K562 (cell line): ENCODE measurements around the gene HSD17B11. TPM values are rescaled to one million over a fixed set of nuclear protein-coding genes. Genes with fewer than 3 reads are reported as not detected.
A peak's percentile ranks its signal among the peaks of the same experiment; 100 is the strongest.

Experiments used
- ATAC-seq: fragments of 200-7000 bp; cut with Tn5 transposase; 3 replicates; pipeline ENCODE4 v1.9.1; 2020; ENCODE audit warnings: moderate library complexity
- BruUV-seq: library from RNA; stranded (reverse); fragments of 400-500 nt; replicated peaks from 2 replicates; lab custom pipeline; 2021; lab: Mats Ljungman, UMichigan
- CTCF ChIA-PET: fragments of 300-600 bp; formaldehyde crosslinking; extraction: SDS; loops from one replicate; lab custom pipeline; 2021; ENCODE audit warnings: low intra/inter-chr PET ratio; lab: Yijun Ruan, JAX
- POLR2A ChIA-PET: fragments of 300-600, 350-650 bp; sonication (Branson Sonifier 250); formaldehyde crosslinking; extraction: SDS; loops from one replicate; lab custom pipeline; 2021; ENCODE audit warnings: antibody characterized with exemption, inconsistent platforms; lab: Yijun Ruan, JAX
- DNase-seq, 4 experiments: peaks; one replicate each; pipeline versions ENCODE4 v3.0.0 to v3.0.0-alpha.2; 2011 to 2018; ENCODE audit warnings: low spot score in 3 of 4, mixed read lengths in 3 of 4; ENCODE audit errors: extremely low read depth in 1 of 4
- FAIRE-seq: peaks from 2 replicates; lab custom pipeline; 2011; peaks lifted over from hg19 to GRCh38; lab: Jason Lieb, UNC
- H2AFZ ChIP-seq: 2 replicates; pipeline ENCODE4 v1.6.0; 2011; ENCODE audit warnings: low read depth, low read length, control low read depth, inconsistent platforms
- H3K27ac ChIP-seq: fragments of 200-600 bp; 3 replicates; pipeline ENCODE4 v1.8.0; 2011; ENCODE audit warnings: low read depth, mild to moderate bottlenecking, control low read depth, inconsistent platforms, low read length, moderate library complexity, mixed read lengths; ENCODE audit errors: extremely low read depth
- H3K27me3 ChIP-seq, 2 experiments: fragments of 300-600 bp in 1 of 2; 2 replicates in 1 of 2; 3 replicates in 1 of 2; pipeline versions ENCODE4 v1.6.0 to v1.8.0; 2011; ENCODE audit warnings: inconsistent platforms in 2 of 2, low read length in 2 of 2, mild to moderate bottlenecking in 1 of 2, mixed read lengths in 1 of 2, moderate library complexity in 1 of 2; ENCODE audit not compliant: control insufficient read depth in 2 of 2, insufficient read depth in 2 of 2
- H3K36me3 ChIP-seq: fragments of 300-600 bp; 3 replicates; pipeline ENCODE4 v1.8.0; 2011; ENCODE audit warnings: mild to moderate bottlenecking, low read length, inconsistent platforms; ENCODE audit not compliant: control insufficient read depth, insufficient read depth
- H3K4me1 ChIP-seq, 2 experiments: fragments of 200-600 bp in 1 of 2; replicated peaks in 1 of 2; 2 replicates in 1 of 2; 3 replicates in 1 of 2; pipeline versions ENCODE4 v1.5.1 to v1.8.0; 2011; ENCODE audit warnings: inconsistent platforms in 2 of 2, low read length in 2 of 2, mild to moderate bottlenecking in 1 of 2, mixed read lengths in 1 of 2, moderate library complexity in 1 of 2; ENCODE audit not compliant: control insufficient read depth in 2 of 2, insufficient read depth in 2 of 2
- H3K4me2 ChIP-seq: 2 replicates; pipeline ENCODE4 v1.6.1; 2011; ENCODE audit warnings: low read length, control low read depth, inconsistent platforms, mixed read lengths; ENCODE audit not compliant: insufficient read depth
- H3K4me3 ChIP-seq: fragments of 200-600 bp; sonication (generic), shearing (Covaris generic); 2 replicates; pipeline ENCODE4 v1.5.1; 2016; ENCODE audit warnings: control low read depth, inconsistent platforms
- H3K79me2 ChIP-seq: fragments of 200-600 bp; 3 replicates; pipeline ENCODE4 v1.8.0; 2011; ENCODE audit warnings: low read length, inconsistent platforms; ENCODE audit not compliant: control insufficient read depth, insufficient read depth
- H3K9ac ChIP-seq, 2 experiments: 2 replicates each; pipeline versions ENCODE4 v1.6.0 to v1.6.1; 2011; ENCODE audit warnings: low read depth in 2 of 2, low read length in 2 of 2, control low read depth in 1 of 2, inconsistent platforms in 1 of 2, mild to moderate bottlenecking in 1 of 2, mixed read lengths in 1 of 2; ENCODE audit not compliant: insufficient read depth in 1 of 2
- H3K9me1 ChIP-seq: one replicate; pipeline ENCODE4 v1.6.0; 2011; ENCODE audit warnings: inconsistent platforms, mild to moderate bottlenecking, low read length, moderate library complexity; ENCODE audit not compliant: control insufficient read depth, insufficient read depth
- H3K9me3 ChIP-seq: replicated peaks from 2 replicates; pipeline ENCODE4 v1.5.1; 2011; ENCODE audit warnings: low read depth, low read length, inconsistent platforms; ENCODE audit not compliant: control insufficient read depth, insufficient read depth
- H4K20me1 ChIP-seq: replicated peaks from 2 replicates; pipeline ENCODE4 v1.6.1; 2011; ENCODE audit warnings: low read length, inconsistent platforms, mixed read lengths; ENCODE audit not compliant: control insufficient read depth, insufficient read depth
- BACH1 ChIP-seq: fragments of 200-800 bp; sonication (Bioruptor generic); IDR thresholded peaks from 2 replicates; pipeline ENCODE4 v1.6.1; 2016; ENCODE audit warnings: missing genetic modification characterization, missing compliant biosample characterization
- HDAC6 ChIP-seq: IDR thresholded peaks from 2 replicates; pipeline ENCODE4 v1.6.1; 2012; ENCODE audit warnings: low read depth, mild to moderate bottlenecking, control low read depth, inconsistent platforms, low read length, moderate library complexity
- NCOA2 ChIP-seq, 2 experiments: fragments of 450-650 bp; IDR thresholded peaks; 2 replicates each; pipeline ENCODE4 v1.6.1; 2018; ENCODE audit warnings: mild to moderate bottlenecking in 2 of 2, moderate library complexity in 1 of 2; ENCODE audit not compliant: partially characterized antibody in 2 of 2
- POLR2H ChIP-seq: IDR thresholded peaks from 2 replicates; pipeline ENCODE4 v1.6.1; 2016; ENCODE audit warnings: missing genetic modification characterization, low read depth, mild to moderate bottlenecking, control low read depth, missing compliant biosample characterization, moderate library complexity
- POLR3A ChIP-seq: IDR thresholded peaks from 2 replicates; pipeline ENCODE4 v1.6.1; 2011; ENCODE audit warnings: borderline replicate concordance, mild to moderate bottlenecking, moderate library complexity; ENCODE audit not compliant: insufficient read length, insufficient read depth; ENCODE audit errors: extremely low read depth
- SMAD3 ChIP-seq: fragments of 450-650 bp; formaldehyde crosslinking; conservative IDR thresholded peaks from 2 replicates; pipeline ENCODE4 v1.4.0; 2020; ENCODE audit warnings: mild to moderate bottlenecking
- ZKSCAN1 ChIP-seq: fragments of 150-350 bp; IDR thresholded peaks from 2 replicates; pipeline ENCODE4 v1.6.1; 2016; ENCODE audit warnings: low read depth, low read length
- WGBS: fragments of 100-300 bp; shearing (Covaris generic); methylation state at CpG from one replicate; pipeline ENCODE4 v1.1.6; 2016; ENCODE audit warnings: low coverage, mixed read lengths; ENCODE audit not compliant: insufficient coverage; ENCODE audit errors: missing lambda C conversion rate; 5-methylcytosine and 5-hydroxymethylcytosine counted together
- in situ Hi-C: fragments of 300-500 bp; cut with MboI; formaldehyde crosslinking; loops from 4 replicates; pipeline ENCODE4 v1.15.0; 2018; ENCODE audit warnings: inconsistent platforms, mixed read lengths
- intact Hi-C: fragments of 100-400 bp; cut with micrococcal nuclease; formaldehyde crosslinking; loops from 2 replicates; pipeline ENCODE4 v1.14.2; 2022
- polyA plus RNA-seq, 8 experiments: library from polyadenylated mRNA; depleted of rRNA in 4 of 8; stranded (reverse) in 5 of 8; unstranded in 3 of 8; fragments of >200 nt; fragmentation: Nextera tagmentation in 2 of 8; fragmentation: Illumina TruSeq in 1 of 8; extraction: Ambion mirVana in 2 of 8; extraction: Trizol in 1 of 8; gene quantifications; 2 replicates each; pipeline versions ENCODE4 v1.2.1 to v1.2.3, GENCODE V29; 2011 to 2014; ENCODE audit warnings: inconsistent platforms in 1 of 8, missing spikeins in 1 of 8
- total RNA-seq, 7 experiments: library from RNA; depleted of rRNA in 6 of 7; stranded (reverse); fragments of >200 nt in 6 of 7; fragmentation: Illumina TruSeq in 2 of 7; extraction: Trizol in 2 of 7; gene quantifications; 2 replicates each; pipeline versions ENCODE4 v1.2.1 to v1.2.3, GENCODE V29; 2011 to 2021; ENCODE audit warnings: low replicate concordance in 1 of 7
- TF ChIP-seq, protein P1 (sequence below): sonication (generic); formaldehyde crosslinking; IDR thresholded peaks from 2 replicates; pipeline ENCODE4 v1.8.0; 2022; ENCODE audit warnings: mild to moderate bottlenecking, missing genetic modification reagents
- TF ChIP-seq, protein P2 (sequence below), 3 experiments: fragments of 200-800 bp in 1 of 3; sonication (Bioruptor generic) in 1 of 3; sonication (generic) in 1 of 3; formaldehyde crosslinking in 1 of 3; IDR thresholded peaks; 2 replicates each; pipeline versions ENCODE4 v1.6.1 to v1.8.0; 2016 to 2022; ENCODE audit warnings: mild to moderate bottlenecking in 2 of 3, missing compliant biosample characterization in 2 of 3, missing genetic modification characterization in 2 of 3, missing genetic modification reagents in 1 of 3
- TF ChIP-seq, protein P3 (sequence below): sonication (generic); formaldehyde crosslinking; IDR thresholded peaks from 2 replicates; pipeline ENCODE4 v1.8.0; 2022; ENCODE audit warnings: mild to moderate bottlenecking, missing genetic modification reagents
- TF ChIP-seq, protein P4 (sequence below): fragments of 450-650 bp; IDR thresholded peaks from 2 replicates; pipeline ENCODE4 v1.6.1; 2016; ENCODE audit warnings: low read depth

The HSD17B11 gene
- total and polyA plus RNA-seq, 9 of the 15 experiments (the other 6 are each of a cell fraction or from before 2014, with no cell fraction given): 26.0 to 108 (median 81.0) TPM

DNA sequence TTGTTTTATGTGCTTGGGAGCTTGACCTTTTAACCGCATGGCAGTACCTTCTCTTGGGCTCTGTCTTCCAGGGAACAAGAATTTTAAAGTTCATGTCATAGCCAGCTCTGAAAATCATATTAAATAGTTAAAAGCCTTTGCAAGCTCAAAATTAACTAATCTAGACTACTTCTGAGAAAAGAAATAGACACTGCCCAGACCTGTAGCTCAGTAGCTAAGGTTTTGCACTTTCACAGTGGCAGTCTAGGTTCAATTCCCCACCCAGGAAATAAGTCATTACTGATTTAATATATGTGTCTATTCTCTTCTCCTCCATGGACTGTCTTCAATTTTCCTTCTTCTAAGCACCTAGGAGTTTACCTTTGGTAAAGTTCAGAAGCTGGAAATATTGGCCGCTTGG lies 27.4 kb downstream of the HSD17B11 start:
- WGBS: 97% methylated on average over 2 of the region's 2 CpGs
- FAIRE-seq: no peak
- in situ Hi-C loops: no loop called here
- TF ChIP-seq BACH1 (tag) (no peak), ZKSCAN1 (no peak), SMAD3 (CRISPR knock-in tag) (no peak), HDAC6 (no peak), POLR3A (peak; percentile 59), NCOA2 (IDR thresholded peaks at IDR 0.05; ENCODE audit: partially characterized antibody in 2 of 2) (no peak), POLR2H (tag) (peak; percentile 37; the same call in 1 of the 2 replicates)
- TF ChIP-seq, protein P1, sequence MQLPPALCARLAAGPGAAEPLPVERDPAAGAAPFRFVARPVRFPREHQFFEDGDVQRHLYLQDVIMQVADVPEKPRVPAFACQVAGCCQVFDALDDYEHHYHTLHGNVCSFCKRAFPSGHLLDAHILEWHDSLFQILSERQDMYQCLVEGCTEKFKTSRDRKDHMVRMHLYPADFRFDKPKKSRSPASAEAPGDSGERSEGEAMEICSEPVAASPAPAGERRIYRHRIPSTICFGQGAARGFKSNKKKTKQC: no peak
- TF ChIP-seq, protein P2, sequence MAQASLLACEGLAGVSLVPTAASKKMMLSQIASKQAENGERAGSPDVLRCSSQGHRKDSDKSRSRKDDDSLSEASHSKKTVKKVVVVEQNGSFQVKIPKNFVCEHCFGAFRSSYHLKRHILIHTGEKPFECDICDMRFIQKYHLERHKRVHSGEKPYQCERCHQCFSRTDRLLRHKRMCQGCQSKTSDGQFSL (CRISPR knock-in tag; IDR thresholded peaks at IDR 0.05): no peak
- TF ChIP-seq, protein P2 (tag; IDR thresholded peaks at IDR 0.05): no peak
- TF ChIP-seq, protein P3, sequence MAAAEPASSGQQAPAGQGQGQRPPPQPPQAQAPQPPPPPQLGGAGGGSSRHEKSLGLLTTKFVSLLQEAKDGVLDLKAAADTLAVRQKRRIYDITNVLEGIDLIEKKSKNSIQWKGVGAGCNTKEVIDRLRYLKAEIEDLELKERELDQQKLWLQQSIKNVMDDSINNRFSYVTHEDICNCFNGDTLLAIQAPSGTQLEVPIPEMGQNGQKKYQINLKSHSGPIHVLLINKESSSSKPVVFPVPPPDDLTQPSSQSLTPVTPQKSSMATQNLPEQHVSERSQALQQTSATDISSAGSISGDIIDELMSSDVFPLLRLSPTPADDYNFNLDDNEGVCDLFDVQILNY (CRISPR knock-in tag): no peak
- TF ChIP-seq, protein P4, sequence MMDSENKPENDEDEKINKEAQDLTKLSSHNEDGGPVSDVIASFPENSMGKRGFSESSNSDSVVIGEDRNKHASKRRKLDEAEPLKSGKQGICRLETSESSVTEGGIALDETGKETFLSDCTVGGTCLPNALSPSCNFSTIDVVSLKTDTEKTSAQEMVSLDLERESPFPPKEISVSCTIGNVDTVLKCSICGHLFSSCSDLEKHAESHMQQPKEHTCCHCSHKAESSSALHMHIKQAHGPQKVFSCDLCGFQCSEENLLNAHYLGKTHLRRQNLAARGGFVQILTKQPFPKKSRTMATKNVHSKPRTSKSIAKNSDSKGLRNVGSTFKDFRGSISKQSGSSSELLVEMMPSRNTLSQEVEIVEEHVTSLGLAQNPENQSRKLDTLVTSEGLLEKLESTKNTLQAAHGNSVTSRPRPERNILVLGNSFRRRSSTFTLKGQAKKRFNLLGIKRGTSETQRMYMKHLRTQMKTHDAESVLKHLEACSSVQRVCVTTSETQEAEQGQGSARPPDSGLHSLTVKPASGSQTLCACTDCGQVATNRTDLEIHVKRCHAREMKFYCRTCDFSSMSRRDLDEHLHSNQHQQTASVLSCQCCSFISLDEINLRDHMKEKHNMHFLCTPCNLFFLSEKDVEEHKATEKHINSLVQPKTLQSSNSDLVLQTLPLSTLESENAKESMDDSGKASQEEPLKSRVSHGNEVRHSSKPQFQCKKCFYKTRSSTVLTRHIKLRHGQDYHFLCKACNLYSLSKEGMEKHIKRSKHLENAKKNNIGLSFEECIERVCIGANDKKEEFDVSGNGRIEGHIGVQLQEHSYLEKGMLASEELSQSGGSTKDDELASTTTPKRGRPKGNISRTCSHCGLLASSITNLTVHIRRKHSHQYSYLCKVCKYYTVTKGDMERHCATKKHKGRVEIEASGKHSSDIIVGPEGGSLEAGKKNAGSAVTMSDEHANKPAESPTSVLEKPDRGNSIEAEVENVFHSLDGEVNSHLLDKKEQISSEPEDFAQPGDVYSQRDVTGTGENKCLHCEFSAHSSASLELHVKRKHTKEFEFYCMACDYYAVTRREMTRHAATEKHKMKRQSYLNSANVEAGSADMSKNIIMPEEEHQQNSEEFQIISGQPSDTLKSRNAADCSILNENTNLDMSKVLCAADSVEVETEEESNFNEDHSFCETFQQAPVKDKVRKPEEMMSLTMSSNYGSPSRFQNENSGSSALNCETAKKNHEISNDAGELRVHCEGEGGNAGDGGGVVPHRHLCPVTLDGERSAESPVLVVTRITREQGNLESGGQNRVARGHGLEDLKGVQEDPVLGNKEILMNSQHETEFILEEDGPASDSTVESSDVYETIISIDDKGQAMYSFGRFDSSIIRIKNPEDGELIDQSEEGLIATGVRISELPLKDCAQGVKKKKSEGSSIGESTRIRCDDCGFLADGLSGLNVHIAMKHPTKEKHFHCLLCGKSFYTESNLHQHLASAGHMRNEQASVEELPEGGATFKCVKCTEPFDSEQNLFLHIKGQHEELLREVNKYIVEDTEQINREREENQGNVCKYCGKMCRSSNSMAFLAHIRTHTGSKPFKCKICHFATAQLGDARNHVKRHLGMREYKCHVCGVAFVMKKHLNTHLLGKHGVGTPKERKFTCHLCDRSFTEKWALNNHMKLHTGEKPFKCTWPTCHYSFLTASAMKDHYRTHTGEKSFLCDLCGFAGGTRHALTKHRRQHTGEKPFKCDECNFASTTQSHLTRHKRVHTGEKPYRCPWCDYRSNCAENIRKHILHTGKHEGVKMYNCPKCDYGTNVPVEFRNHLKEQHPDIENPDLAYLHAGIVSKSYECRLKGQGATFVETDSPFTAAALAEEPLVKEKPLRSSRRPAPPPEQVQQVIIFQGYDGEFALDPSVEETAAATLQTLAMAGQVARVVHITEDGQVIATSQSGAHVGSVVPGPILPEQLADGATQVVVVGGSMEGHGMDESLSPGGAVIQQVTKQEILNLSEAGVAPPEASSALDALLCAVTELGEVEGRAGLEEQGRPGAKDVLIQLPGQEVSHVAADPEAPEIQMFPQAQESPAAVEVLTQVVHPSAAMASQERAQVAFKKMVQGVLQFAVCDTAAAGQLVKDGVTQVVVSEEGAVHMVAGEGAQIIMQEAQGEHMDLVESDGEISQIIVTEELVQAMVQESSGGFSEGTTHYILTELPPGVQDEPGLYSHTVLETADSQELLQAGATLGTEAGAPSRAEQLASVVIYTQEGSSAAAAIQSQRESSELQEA: no peak

More for the DNA sequence above, 27.4 kb downstream of the HSD17B11 start:
- H3K9me1 ChIP-seq: no peaks in the 10 kb centered on the region
- H3K27me3 ChIP-seq: no peaks in the 10 kb centered on the region
- no peak overlapping the region for H3K4me2 ChIP-seq
- intact Hi-C loops: no loop called here
- POLR2A ChIA-PET: interaction anchor here (1.1 kb wide), 1 partner anchor 9 kb away, joined by 6 read pairs; no protein-coding TSS in a partner anchor
- BruUV-seq: no TSS peak
- no peaks in the 10 kb centered on the region for H3K9me3 ChIP-seq
- CTCF ChIA-PET: no interaction called here
- H3K27ac ChIP-seq: no peak overlapping the region
- peaks cover 80% of the 10 kb centered on the region for H3K36me3 ChIP-seq
- H4K20me1 ChIP-seq: no peaks in the 10 kb centered on the region
- no peak overlapping the region for H2AFZ ChIP-seq
- no peaks in the 10 kb centered on the region for H3K79me2 ChIP-seq
- no peak for DNase-seq
- no peak overlapping the region for H3K4me3 ChIP-seq
- no peak for ATAC-seq
- no peaks in the 10 kb centered on the region for H3K4me1 ChIP-seq
- H3K9ac ChIP-seq: no peak overlapping the region
